Thoracic aorta (tissue), 2 donors: ENCODE results near the gene TMEM243. TPM values are rescaled to one million over a fixed set of nuclear protein-coding genes. Genes with fewer than 3 reads are reported as not detected.
"Not testable (repeated sequence)": the region's sequence is repeated elsewhere in the genome, so short reads cannot be mapped to it uniquely, and the experiment has no call there.

Experiments
- ATAC-seq: fragments of 150-250 bp; one replicate; pipeline ENCODE4 v1.8.0; 2017; ENCODE audit warnings: low read depth; ENCODE audit not compliant: insufficient number of reproducible peaks, low FRiP score
- DNase-seq: peaks from one replicate; pipeline ENCODE4 v3.0.0-alpha.2; 2020; ENCODE audit warnings: low spot score
- H3K27ac ChIP-seq, 2 donors: fragments of 200-600 bp; sonication (generic); 1 replicate in 1 of 2; 2 replicates in 1 of 2; pipeline ENCODE4 v1.5.1; 2016; ENCODE audit warnings: mild to moderate bottlenecking in 2 of 2, moderate library complexity in 2 of 2
- H3K27me3 ChIP-seq: fragments of 200-600 bp; sonication (generic); replicated peaks from 2 replicates; pipeline ENCODE4 v1.6.0; 2016; ENCODE audit warnings: mild to moderate bottlenecking; ENCODE audit not compliant: insufficient read depth
- H3K36me3 ChIP-seq: fragments of 200-600 bp; sonication (generic); one replicate; pipeline ENCODE4 v1.5.1; 2016
- H3K4me1 ChIP-seq, 2 donors: fragments of 200-600 bp; sonication (generic); 1 replicate in 1 of 2; 2 replicates in 1 of 2; pipeline versions ENCODE4 v1.5.1 to v1.6.0; 2016; ENCODE audit warnings: low read depth in 2 of 2, mild to moderate bottlenecking in 1 of 2; ENCODE audit not compliant: control insufficient read depth in 1 of 2
- H3K4me3 ChIP-seq: fragments of 200-600 bp; sonication (generic); 2 replicates; pipeline ENCODE4 v1.5.1; 2016; ENCODE audit warnings: mild to moderate bottlenecking
- H3K9me3 ChIP-seq: fragments of 200-600 bp; sonication (generic); 2 replicates; pipeline ENCODE4 v1.5.1; 2016
- CTCF ChIP-seq: fragments of 200-600 bp; sonication (generic); IDR thresholded peaks from one replicate; pipeline ENCODE4 v1.5.1; 2019; ENCODE audit warnings: antibody characterized with exemption
- total RNA-seq, 2 donors: library from RNA; depleted of rRNA; stranded (reverse); fragments of >200 nt; gene quantifications; one replicate each; pipeline versions ENCODE4 v1.1.0 to v1.2.3, GENCODE V29; 2016

TMEM243 gene
- total RNA-seq, 2 donors from 2014 or later = 30.6 to 31.3 TPM

GRCh38 chr7:87210506-87210905, 9.0 kb downstream of the TMEM243 start:
- H3K4me3 ChIP-seq = no peak overlapping the region
- no peak overlapping the region for H3K27ac ChIP-seq
- H3K36me3 ChIP-seq = no peaks in the 10 kb centered on the region
- H3K4me1 ChIP-seq = no peaks in the 10 kb centered on the region
- H3K27me3 ChIP-seq = no peaks in the 10 kb centered on the region
- ATAC-seq (no peak), DNase-seq (no peak)
- H3K9me3 ChIP-seq = peaks cover 6% of the 10 kb centered on the region
- no peak for TF ChIP-seq CTCF

GRCh38 chr7:87209295-87209924, 10.1 kb downstream of the TMEM243 start:
- H3K36me3 ChIP-seq = no peaks in the 10 kb centered on the region
- H3K27me3 ChIP-seq = no peaks in the 10 kb centered on the region
- no peak overlapping the region for H3K4me3 ChIP-seq
- no peak for DNase-seq
- no peak for TF ChIP-seq CTCF
- H3K9me3 ChIP-seq = peaks cover 17% of the 10 kb centered on the region
- no peak overlapping the region for H3K27ac ChIP-seq
- H3K4me1 ChIP-seq = no peaks in the 10 kb centered on the region
- no peak for ATAC-seq

- no peak for DNase-seq
- TF ChIP-seq CTCF = no peak
- ATAC-seq = no peak
These were observed 13.2 kb downstream of the TMEM243 start for GRCh38 chr7:87206361-87206760.

GRCh38 chr7:87205701-87206100, 13.8 kb downstream of the TMEM243 start:
- not testable (repeated sequence) for H3K4me1 ChIP-seq, ATAC-seq, H3K27ac ChIP-seq, DNase-seq, H3K27me3 ChIP-seq, H3K36me3 ChIP-seq, H3K4me3 ChIP-seq
- H3K9me3 ChIP-seq = peaks cover 17% of the 10 kb centered on the region

More at GRCh38 chr7:87206361-87206760, 13.2 kb downstream of the TMEM243 start:
- Histone ChIP-seq H3K36me3 (no peaks in the 10 kb centered on the region), H3K4me3 (no peak overlapping the region), H3K27ac (no peak overlapping the region), H3K4me1 (peaks cover 0 to 4% of the 10 kb centered on the region in 2 donors), H3K9me3 (peaks cover 17% of the 10 kb centered on the region), H3K27me3 (no peaks in the 10 kb centered on the region)

- peaks cover 17% of the 10 kb centered on the region for H3K9me3 ChIP-seq
- no peak for TF ChIP-seq CTCF
- H3K4me1 ChIP-seq = peaks cover 0 to 4% of the 10 kb centered on the region in 2 donors
- ATAC-seq (no peak), DNase-seq (no peak)
- H3K4me3 ChIP-seq = no peak overlapping the region
- no peak overlapping the region for H3K27ac ChIP-seq
- no peaks in the 10 kb centered on the region for H3K27me3 ChIP-seq
- H3K36me3 ChIP-seq = no peaks in the 10 kb centered on the region
These were observed 14.6 kb downstream of the TMEM243 start for GRCh38 chr7:87204933-87205332.

- H3K4me3 ChIP-seq, H3K27ac ChIP-seq, ATAC-seq, H3K27me3 ChIP-seq, DNase-seq, H3K36me3 ChIP-seq, H3K4me1 ChIP-seq: not testable (repeated sequence)
- peaks cover 17% of the 10 kb centered on the region for H3K9me3 ChIP-seq
These were observed 15.6 kb downstream of the TMEM243 start for GRCh38 chr7:87203929-87204328.
